Measurements from ENCODE around the gene SLC1A7. TPM values are rescaled to one million over a fixed set of nuclear protein-coding genes. Genes with fewer than 3 reads are reported as not detected.

The SLC1A7 gene
- total and polyA plus RNA-seq, 3 donors from 2014 or later: 0.32 to 1.2 (median 0.47) TPM

- Histone ChIP-seq H3K36me3 (ENCODE audit: low read depth, missing control alignments) (no peaks in the 10 kb centered on the region), H3K4me1 (no peaks in the 10 kb centered on the region), H3K9me3 (no peaks in the 10 kb centered on the region), H3K27me3 (no peaks in the 10 kb centered on the region), H3K4me3 (no peak overlapping the region), H3K27ac (no peak overlapping the region)
- no peak for TF ChIP-seq POLR2A (IDR thresholded peaks at IDR 0.05)
- no peak for TF ChIP-seq CTCF (IDR thresholded peaks at IDR 0.05)
- WGBS, 2 donors: 91 to 100% methylated on average over 1 of the region's 1 CpG
- no peak for DNase-seq
- intact Hi-C loops (cut with DNase I; ENCODE audit: low total_unique reads): no loop called here
Measured at GRCh38 chr1:53155534-53155933, 13.1 kb upstream of the SLC1A7 start.

- Histone ChIP-seq H3K9me3 (no peaks in the 10 kb centered on the region), H3K4me1 (no peaks in the 10 kb centered on the region), H3K36me3 (ENCODE audit: low read depth, missing control alignments) (no peaks in the 10 kb centered on the region), H3K27me3 (no peaks in the 10 kb centered on the region), H3K4me3 (no peak overlapping the region), H3K27ac (no peak overlapping the region)
- 88 to 91% methylated on average over 8 of the region's 8 CpGs for WGBS, 2 donors
- DNase-seq: no peak
- TF ChIP-seq CTCF (IDR thresholded peaks at IDR 0.05): no peak
- no peak for TF ChIP-seq POLR2A (IDR thresholded peaks at IDR 0.05)
- intact Hi-C loops (cut with DNase I; ENCODE audit: low total_unique reads): no loop called here
Measured at GRCh38 chr1:53154859-53155438, 12.5 kb upstream of the SLC1A7 start.

GRCh38 chr1:53153752-53154151 is 11.3 kb upstream of the SLC1A7 start:
- no peak overlapping the region for H3K4me3 ChIP-seq
- no peaks in the 10 kb centered on the region for H3K36me3 ChIP-seq (ENCODE audit: low read depth, missing control alignments)
- H3K27me3 ChIP-seq: no peaks in the 10 kb centered on the region
- TF ChIP-seq CTCF (IDR thresholded peaks at IDR 0.05) (no peak), POLR2A (IDR thresholded peaks at IDR 0.05) (no peak)
- no peak for DNase-seq
- no peak overlapping the region for H3K27ac ChIP-seq
- 91 to 93% methylated on average over 3 of the region's 3 CpGs for WGBS, 2 donors
- H3K4me1 ChIP-seq: no peaks in the 10 kb centered on the region
- intact Hi-C loops (cut with DNase I; ENCODE audit: low total_unique reads): no loop called here
- H3K9me3 ChIP-seq: no peaks in the 10 kb centered on the region

- no peaks in the 10 kb centered on the region for H3K27me3 ChIP-seq
- H3K36me3 ChIP-seq (ENCODE audit: low read depth, missing control alignments): no peaks in the 10 kb centered on the region
- no peaks in the 10 kb centered on the region for H3K4me1 ChIP-seq
- no peak overlapping the region for H3K27ac ChIP-seq
- H3K9me3 ChIP-seq: no peaks in the 10 kb centered on the region
- intact Hi-C loops (cut with DNase I; ENCODE audit: low total_unique reads): no loop called here
- no peak overlapping the region for H3K4me3 ChIP-seq
- DNase-seq: no peak
- WGBS, 2 donors: 89% methylated on average over 3 of the region's 3 CpGs
- TF ChIP-seq POLR2A (IDR thresholded peaks at IDR 0.05): no peak
- TF ChIP-seq CTCF (IDR thresholded peaks at IDR 0.05): no peak
Measured at GRCh38 chr1:53148123-53148522, 5.7 kb upstream of the SLC1A7 start.

GRCh38 chr1:53147174-53147573 is 4.7 kb upstream of the SLC1A7 start:
- H3K27me3 ChIP-seq: no peaks in the 10 kb centered on the region
- no peaks in the 10 kb centered on the region for H3K9me3 ChIP-seq
- intact Hi-C loops (cut with DNase I; ENCODE audit: low total_unique reads): no loop called here
- H3K4me1 ChIP-seq: no peaks in the 10 kb centered on the region
- H3K4me3 ChIP-seq: no peak overlapping the region
- TF ChIP-seq POLR2A (IDR thresholded peaks at IDR 0.05) (no peak), CTCF (IDR thresholded peaks at IDR 0.05) (no peak)
- no peaks in the 10 kb centered on the region for H3K36me3 ChIP-seq (ENCODE audit: low read depth, missing control alignments)
- DNase-seq: no peak
- 82 to 83% methylated on average over 4 of the region's 4 CpGs for WGBS, 2 donors
- H3K27ac ChIP-seq: no peak overlapping the region

Measured in testis (tissue), 3 donors.